IMR-90 (cell line): ENCODE data around the gene LEUTX. TPM values are rescaled to one million over a fixed set of nuclear protein-coding genes. Genes with fewer than 3 reads are reported as not detected.

Source experiments
- ATAC-seq: fragments of 200-7000 bp; cut with Tn5 transposase; 2 replicates; pipeline ENCODE4 v1.9.1; 2020; ENCODE audit warnings: low read depth, mild to moderate bottlenecking, moderate library complexity
- BruUV-seq: library from RNA; stranded (reverse); fragments of 400-500 nt; replicated peaks from 2 replicates; lab custom pipeline; 2021; lab: Mats Ljungman, UMichigan
- CTCF ChIA-PET: fragments of 300-600 bp; formaldehyde crosslinking; extraction: SDS; loops from one replicate; lab custom pipeline; 2021; ENCODE audit warnings: antibody characterized with exemption; lab: Yijun Ruan, JAX
- POLR2A ChIA-PET: fragments of 300-600 bp; sonication (Branson Sonifier 250); formaldehyde crosslinking; loops from one replicate; lab custom pipeline; 2022; ENCODE audit warnings: antibody characterized with exemption; ENCODE audit not compliant: unreplicated experiment; lab: Charles Lee
- DNase-seq: peaks from one replicate; pipeline ENCODE4 v3.0.0; 2013
- H2AFZ ChIP-seq: replicated peaks from 2 replicates; pipeline ENCODE3; 2013; ENCODE audit warnings: low read length, mild to moderate bottlenecking; ENCODE audit not compliant: poor library complexity
- H2AK5ac ChIP-seq: 2 replicates; pipeline ENCODE4 v1.6.1; 2013; ENCODE audit warnings: low read depth, low read length, inconsistent platforms
- H2AK9ac ChIP-seq: replicated peaks from 2 replicates; pipeline ENCODE3; 2013; ENCODE audit warnings: mild to moderate bottlenecking, low read depth, low read length, moderate library complexity; ENCODE audit not compliant: poor library complexity
- H2BK120ac ChIP-seq: 2 replicates; pipeline ENCODE4 v1.6.1; 2013; ENCODE audit warnings: low read depth, low read length, inconsistent platforms
- H2BK15ac ChIP-seq: 3 replicates; pipeline ENCODE4 v1.6.1; 2013; ENCODE audit warnings: low read depth, low read length, inconsistent platforms
- H2BK20ac ChIP-seq: 2 replicates; pipeline ENCODE4 v1.6.1; 2013; ENCODE audit warnings: low read depth, mild to moderate bottlenecking, inconsistent platforms, low read length, moderate library complexity
- H2BK5ac ChIP-seq: 2 replicates; pipeline ENCODE4 v1.6.1; 2013; ENCODE audit warnings: mild to moderate bottlenecking, low read depth, low read length, inconsistent platforms; ENCODE audit not compliant: poor library complexity, severe bottlenecking
- H3K14ac ChIP-seq: replicated peaks from 2 replicates; pipeline ENCODE4 v1.6.1; 2013; ENCODE audit warnings: low read depth, low read length, inconsistent platforms
- H3K18ac ChIP-seq: 2 replicates; pipeline ENCODE4 v1.6.1; 2013; ENCODE audit warnings: low read depth, low read length, control low read depth
- H3K23ac ChIP-seq: 2 replicates; pipeline ENCODE4 v1.6.1; 2013; ENCODE audit warnings: low read depth, low read length, inconsistent platforms
- H3K27ac ChIP-seq: 2 replicates; pipeline ENCODE4 v1.5.1; 2013; ENCODE audit warnings: mild to moderate bottlenecking, control low read depth, low read length; ENCODE audit not compliant: insufficient read depth
- H3K27me3 ChIP-seq: 2 replicates; pipeline ENCODE4 v1.6.1; 2013; ENCODE audit warnings: low read length; ENCODE audit not compliant: control insufficient read depth, insufficient read depth
- H3K36me3 ChIP-seq: 2 replicates; pipeline ENCODE4 v1.6.1; 2013; ENCODE audit warnings: low read length, mixed read lengths; ENCODE audit not compliant: control insufficient read depth, insufficient read depth
- H3K4ac ChIP-seq: 2 replicates; pipeline ENCODE4 v1.6.1; 2013; ENCODE audit warnings: low read depth, low read length, inconsistent platforms
- H3K4me1 ChIP-seq: 2 replicates; pipeline ENCODE4 v1.6.1; 2013; ENCODE audit warnings: low read length, mixed read lengths; ENCODE audit not compliant: control insufficient read depth, insufficient read depth
- H3K4me2 ChIP-seq: 2 replicates; pipeline ENCODE4 v1.6.1; 2013; ENCODE audit warnings: low read depth, mild to moderate bottlenecking, control low read depth, low read length, moderate library complexity
- H3K4me3 ChIP-seq: 2 replicates; pipeline ENCODE4 v1.5.1; 2013; ENCODE audit warnings: low read depth, mild to moderate bottlenecking, control low read depth, low read length, moderate library complexity; ENCODE audit not compliant: insufficient read depth
- H3K56ac ChIP-seq: 2 replicates; pipeline ENCODE4 v1.6.1; 2013; ENCODE audit warnings: low read length, inconsistent platforms; ENCODE audit not compliant: insufficient read depth; ENCODE audit errors: extremely low read depth
- H3K79me1 ChIP-seq, 2 experiments: 2 replicates each; pipeline ENCODE4 v1.6.1; 2013; ENCODE audit warnings: low read length in 2 of 2, inconsistent platforms in 1 of 2, low read depth in 1 of 2
- H3K9ac ChIP-seq: 2 replicates; pipeline ENCODE4 v1.6.1; 2013; ENCODE audit warnings: low read depth, low read length, control low read depth
- H3K9me1 ChIP-seq: 2 replicates; pipeline ENCODE4 v1.6.1; 2013; ENCODE audit warnings: low read length, inconsistent platforms; ENCODE audit not compliant: insufficient read depth
- H3K9me3 ChIP-seq: 2 replicates; pipeline ENCODE4 v1.6.1; 2013; ENCODE audit warnings: low read length; ENCODE audit not compliant: control insufficient read depth, insufficient read depth
- H4K20me1 ChIP-seq: 2 replicates; pipeline ENCODE4 v1.6.1; 2013; ENCODE audit warnings: low read length, inconsistent platforms; ENCODE audit not compliant: insufficient read depth
- H4K5ac ChIP-seq: 2 replicates; pipeline ENCODE4 v1.6.1; 2013; ENCODE audit warnings: mild to moderate bottlenecking, low read depth, low read length, control low read depth
- H4K8ac ChIP-seq, 2 experiments: 2 replicates each; pipeline ENCODE4 v1.6.1; 2013; ENCODE audit warnings: low read depth in 2 of 2, low read length in 2 of 2, control low read depth in 1 of 2, inconsistent platforms in 1 of 2
- H4K91ac ChIP-seq: 2 replicates; pipeline ENCODE4 v1.6.1; 2013; ENCODE audit warnings: low read depth, low read length, inconsistent platforms; ENCODE audit not compliant: insufficient read depth
- MAZ ChIP-seq: IDR thresholded peaks from 2 replicates; pipeline ENCODE4 v1.6.1; 2012; ENCODE audit warnings: low read depth, mild to moderate bottlenecking, low read length, improper control_type of control experiment, moderate library complexity, borderline replicate concordance
- NFE2L2 ChIP-seq: fragments of 150-350 bp; IDR thresholded peaks from 2 replicates; pipeline ENCODE4 v1.6.1; 2016; ENCODE audit warnings: low read depth, mild to moderate bottlenecking, low read length
- POLR2A ChIP-seq: IDR thresholded peaks from 2 replicates; pipeline ENCODE4 v1.6.1; 2012; ENCODE audit warnings: mild to moderate bottlenecking, low read depth, low read length
- RAD21 ChIP-seq: IDR thresholded peaks from 2 replicates; pipeline ENCODE4 v1.6.1; 2012; ENCODE audit warnings: low read length, improper control_type of control experiment
- SMC3 ChIP-seq: fragments of 150-350 bp; IDR thresholded peaks from 2 replicates; pipeline ENCODE4 v1.6.1; 2016; ENCODE audit warnings: low read depth, mild to moderate bottlenecking, antibody characterized with exemption, low read length, moderate library complexity
- whole genome bisulfite sequencing, 2 experiments: methylation state at CpG; one replicate each; pipeline versions ENCODE4 v1.1.5 to v1.1.7; 2013; ENCODE audit warnings: missing lambda C conversion rate in 2 of 2; ENCODE audit not compliant: insufficient read length in 1 of 2; ENCODE audit errors: extremely low coverage in 2 of 2; 5-methylcytosine and 5-hydroxymethylcytosine counted together
- dilution Hi-C: fragments of 300-500 bp; cut with HindIII; formaldehyde crosslinking; loops from one replicate; pipeline ENCODE4 v1.14.3; 2018; ENCODE audit warnings: low sequenced_read_pairs; ENCODE audit not compliant: unreplicated experiment
- in situ Hi-C: fragments of 300-500 bp; cut with MboI; formaldehyde crosslinking; loops from 3 replicates; pipeline ENCODE4 v1.14.3; 2019; ENCODE audit warnings: low sequenced_read_pairs, inconsistent platforms, mixed read lengths
- intact Hi-C: fragments of 100-400 bp; cut with micrococcal nuclease; formaldehyde crosslinking; loops from 2 replicates; pipeline ENCODE4 v1.10.0; 2022
- polyA plus RNA-seq, 3 experiments: library from polyadenylated mRNA; depleted of rRNA; stranded (reverse); fragments of >200 nt; gene quantifications; 2 replicates each; pipeline ENCODE4 v1.2.3, GENCODE V29; 2012; ENCODE audit warnings: low replicate concordance in 1 of 3
- total RNA-seq: library from RNA; depleted of rRNA; stranded (reverse); fragments of >200 nt; gene quantifications from 2 replicates; pipeline ENCODE4 v1.2.3, GENCODE V29; 2012

The LEUTX gene
- total and polyA plus RNA-seq, 2 of the 4 experiments (the other 2 are of a cell fraction) = not detected

DNA sequence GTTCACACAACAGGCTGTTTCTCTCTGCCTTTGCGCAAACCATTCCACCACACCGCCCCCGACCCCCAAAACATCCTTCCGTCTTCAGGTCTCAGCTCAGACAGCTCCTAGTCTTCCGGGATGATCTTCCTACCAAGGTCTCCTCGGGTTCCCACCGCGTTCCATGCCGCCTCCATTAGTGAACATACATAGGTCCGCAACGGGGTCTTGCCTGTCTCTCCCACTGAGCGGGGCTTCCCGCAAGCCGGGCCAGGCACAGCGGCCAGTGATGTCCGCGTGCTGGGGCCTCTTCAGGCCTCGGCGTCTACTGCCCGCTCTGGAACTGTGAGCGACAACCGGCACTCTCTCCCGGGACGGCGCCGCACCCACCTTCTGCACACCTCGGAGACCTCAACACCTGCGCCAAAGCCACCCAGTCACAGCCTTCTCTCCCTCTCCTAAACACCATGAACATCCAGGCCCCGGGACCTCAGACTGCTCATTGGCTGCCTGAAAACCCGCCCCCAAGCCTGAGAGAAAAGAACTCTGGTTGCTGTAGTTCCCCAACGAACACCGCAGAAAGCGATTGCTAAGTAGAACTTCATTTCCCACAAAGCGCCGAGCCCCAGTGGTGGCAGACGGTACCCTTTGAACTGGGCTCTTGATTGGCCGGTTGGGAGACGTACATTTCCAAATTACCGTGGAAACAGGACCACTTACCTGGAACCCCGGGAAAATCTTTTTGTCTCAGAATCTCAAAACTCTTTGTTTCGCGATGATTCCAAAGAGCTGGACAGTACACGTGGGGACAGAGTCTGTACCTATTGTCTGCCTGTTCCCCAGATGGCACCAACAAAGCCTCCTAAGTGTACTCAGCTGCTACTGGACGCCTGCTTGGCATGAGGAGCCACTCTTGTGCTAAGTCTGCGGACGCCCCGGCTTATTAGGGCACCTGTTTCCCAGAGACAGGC, 45.8 kb downstream of the LEUTX start:
- peak overlapping the region; percentile 80 for H3K14ac ChIP-seq
- CTCF ChIA-PET = no interaction called here
- peak overlapping the region; percentile 34 for H3K27ac ChIP-seq
- peak overlapping the region; percentile 60 for H3K4me3 ChIP-seq
- WGBS, 2 experiments = 14% methylated on average over 20 of the region's 47 CpGs; no CpG with 5 or more reads in 1 of the 2 experiments
- peak overlapping the region; percentile 48 for H4K91ac ChIP-seq
- H3K79me1 ChIP-seq = peaks cover 8 to 12% of the 10 kb centered on the region in 2 experiments
- H2AK5ac ChIP-seq = peak overlapping the region; percentile 56
- peak overlapping the region; percentile 81 for H3K9ac ChIP-seq
- H3K4me2 ChIP-seq = peak overlapping the region; percentile 82
- no peak overlapping the region for H2BK20ac ChIP-seq
- H2AFZ ChIP-seq = peak overlapping the region; percentile 96
- H4K20me1 ChIP-seq = no peaks in the 10 kb centered on the region; the same call in 1 of the 2 replicates
- BruUV-seq = no TSS peak
- TF ChIP-seq NFE2L2 (no peak), MAZ (no peak), SMC3 (no peak), RAD21 (no peak), POLR2A (peak; percentile 33; the same call in 1 of the 2 replicates)
- H2BK15ac ChIP-seq = no peak overlapping the region
- POLR2A ChIA-PET = no interaction called here
- intact Hi-C loops (loop anchor here (5.0 kb wide), 1 partner anchor 282 kb away; the partner anchor contains the start of gene EID2), in situ Hi-C loops (loop anchor here (25.0 kb wide), 1 partner anchor 387 kb away; the partner anchor contains the start of genes RPS16 and SUPT5H), dilution Hi-C loops (no loop called here)
- no peak overlapping the region for H3K18ac ChIP-seq
- H2BK120ac ChIP-seq = no peak overlapping the region
- peak; percentile 98 for ATAC-seq
- no peak overlapping the region for H2BK5ac ChIP-seq
- H2AK9ac ChIP-seq = peak overlapping the region; percentile 88
- peak overlapping the region; percentile 44 for H4K5ac ChIP-seq
- peak overlapping the region; percentile 73 to 96 for H4K8ac ChIP-seq
- H3K56ac ChIP-seq = peak overlapping the region; percentile 61
- H3K36me3 ChIP-seq = peaks cover 20% of the 10 kb centered on the region; the same call in 1 of the 2 replicates
- H3K9me3 ChIP-seq = no peaks in the 10 kb centered on the region
- peaks cover 5% of the 10 kb centered on the region for H3K4me1 ChIP-seq
- DNase-seq = peak; percentile 91
- peak overlapping the region; percentile 63 for H3K23ac ChIP-seq
- H3K4ac ChIP-seq = peak overlapping the region; percentile 64
- H3K9me1 ChIP-seq = peaks cover 5% of the 10 kb centered on the region; the same call in 1 of the 2 replicates
- no peaks in the 10 kb centered on the region for H3K27me3 ChIP-seq
